HG03378 (cell line): ENCODE data around the gene CDH4.

Source experiments
- ATAC-seq: cut with Tn5 transposase; IDR thresholded peaks from one replicate; pipeline ENCODE4 v1.9.1; 2021; ENCODE audit warnings: mild to moderate bottlenecking, moderate library complexity; ENCODE audit not compliant: unreplicated experiment

The CDH4 gene

GRCh38 chr20:61570646-61571195, 318.7 kb downstream of the CDH4 start:
- ATAC-seq: no peak

GRCh38 chr20:61571221-61571620, 319.2 kb downstream of the CDH4 start:
- ATAC-seq: no peak

- ATAC-seq: no peak
These were observed 320.1 kb downstream of the CDH4 start for GRCh38 chr20:61571916-61572711.

GRCh38 chr20:61572789-61573188, 320.7 kb downstream of the CDH4 start:
- no peak for ATAC-seq

GRCh38 chr20:61573415-61574305, 321.6 kb downstream of the CDH4 start:
- ATAC-seq: no peak

- no peak for ATAC-seq
These were observed 323.3 kb downstream of the CDH4 start for GRCh38 chr20:61575151-61575937.

GRCh38 chr20:61576372-61576771, 324.3 kb downstream of the CDH4 start:
- ATAC-seq: no peak

GRCh38 chr20:61577065-61577464, 325.0 kb downstream of the CDH4 start:
- no peak for ATAC-seq

- ATAC-seq: no peak
These were observed 327.8 kb downstream of the CDH4 start for GRCh38 chr20:61579908-61580307.

- ATAC-seq: no peak
These were observed 329.1 kb downstream of the CDH4 start for GRCh38 chr20:61580958-61581824.

- no peak for ATAC-seq
These were observed 329.7 kb downstream of the CDH4 start for GRCh38 chr20:61581825-61582188.

GRCh38 chr20:61582196-61582923, 330.3 kb downstream of the CDH4 start:
- ATAC-seq: no peak

GRCh38 chr20:61583356-61583755, 331.3 kb downstream of the CDH4 start:
- ATAC-seq: no peak

GRCh38 chr20:61584851-61585250, 332.8 kb downstream of the CDH4 start:
- ATAC-seq: no peak

GRCh38 chr20:61585764-61586163, 333.7 kb downstream of the CDH4 start:
- no peak for ATAC-seq

GRCh38 chr20:61587036-61587435, 335.0 kb downstream of the CDH4 start:
- no peak for ATAC-seq

- ATAC-seq: no peak
These were observed 335.7 kb downstream of the CDH4 start for GRCh38 chr20:61587681-61588289.

GRCh38 chr20:61588411-61589385, 336.6 kb downstream of the CDH4 start:
- ATAC-seq: no peak
